CD4-positive, alpha-beta T cell treated with Interferon gamma for 1 hour (primary cell): ENCODE measurements around the gene SLU7.

Experiments
- DNase-seq: peaks from one replicate; pipeline ENCODE4 v3.0.0-alpha.2; 2020

SLU7 gene

GRCh38 chr5:160363660-160364395 is 55.1 kb downstream of the SLU7 start:
- DNase-seq: no peak

- DNase-seq: no peak
Measured at GRCh38 chr5:160363211-160363610, 55.7 kb downstream of the SLU7 start.

- DNase-seq: no peak
Measured at GRCh38 chr5:160361624-160362228, 57.2 kb downstream of the SLU7 start.

- no peak for DNase-seq
Measured at GRCh38 chr5:160360310-160360709, 58.6 kb downstream of the SLU7 start.

- DNase-seq: no peak
Measured at GRCh38 chr5:160359816-160360215, 59.1 kb downstream of the SLU7 start.

GRCh38 chr5:160359242-160359641 is 59.6 kb downstream of the SLU7 start:
- no peak for DNase-seq

GRCh38 chr5:160357861-160358411 is 60.9 kb downstream of the SLU7 start:
- no peak for DNase-seq

GRCh38 chr5:160357394-160357793 is 61.5 kb downstream of the SLU7 start:
- no peak for DNase-seq

- DNase-seq: no peak
Measured at GRCh38 chr5:160356550-160357347, 62.1 kb downstream of the SLU7 start.

- DNase-seq: no peak
Measured at GRCh38 chr5:160354666-160355065, 64.2 kb downstream of the SLU7 start.

GRCh38 chr5:160353379-160353778 is 65.5 kb downstream of the SLU7 start:
- no peak for DNase-seq

GRCh38 chr5:160352308-160352707 is 66.6 kb downstream of the SLU7 start:
- DNase-seq: no peak
